CD4-positive, alpha-beta T cell (primary cell): ENCODE results near the gene IGFBP1. TPM values are rescaled to one million over a fixed set of nuclear protein-coding genes. Genes with fewer than 3 reads are reported as not detected.

Experiments
- ATAC-seq: fragments of 200-7000 bp; cut with Tn5 transposase; one replicate; pipeline ENCODE4 v1.10.0; 2022; ENCODE audit warnings: mild to moderate bottlenecking; ENCODE audit not compliant: poor library complexity
- CTCF ChIA-PET: fragments of 350-600 bp; sonication (Branson Sonifier 250); formaldehyde crosslinking; loops from one replicate; lab custom pipeline; 2021; ENCODE audit warnings: antibody characterized with exemption, inconsistent platforms; lab: Charles Lee
- POLR2A ChIA-PET: fragments of 350-600 bp; sonication (Branson Sonifier 250); formaldehyde crosslinking; loops from one replicate; lab custom pipeline; 2021; ENCODE audit warnings: antibody characterized with exemption, inconsistent platforms; lab: Charles Lee
- DNase-seq, 14 experiments: peaks; one replicate each; pipeline ENCODE4 v3.0.0-alpha.2; 2013 to 2020; ENCODE audit warnings: mixed read lengths in 2 of 14
- H3K27ac ChIP-seq, 2 donors: one replicate each; pipeline versions ENCODE4 v1.5.1 to v1.7.0; 2013; ENCODE audit warnings: low read length in 2 of 2, low read depth in 1 of 2, mild to moderate bottlenecking in 1 of 2
- H3K27me3 ChIP-seq, 2 experiments: 1 replicate in 1 of 2; 2 replicates in 1 of 2; pipeline versions ENCODE4 v1.6.1 to v1.7.0; 2013; ENCODE audit warnings: low read length in 2 of 2, control low read depth in 1 of 2, mild to moderate bottlenecking in 1 of 2, moderate library complexity in 1 of 2; ENCODE audit not compliant: insufficient read depth in 2 of 2, control insufficient read depth in 1 of 2
- H3K36me3 ChIP-seq: one replicate; pipeline ENCODE4 v1.6.1; 2013; ENCODE audit warnings: low read length, control low read depth; ENCODE audit not compliant: insufficient read depth
- H3K4me1 ChIP-seq: one replicate; pipeline ENCODE4 v1.6.1; 2013; ENCODE audit warnings: low read length, control low read depth; ENCODE audit not compliant: insufficient read depth
- H3K4me3 ChIP-seq: one replicate; pipeline ENCODE4 v1.5.1; 2013; ENCODE audit warnings: mild to moderate bottlenecking, low read length, moderate library complexity
- H3K9me3 ChIP-seq, 2 experiments: 1 replicate in 1 of 2; 2 replicates in 1 of 2; pipeline versions ENCODE4 v1.6.1 to v1.7.0; 2013; ENCODE audit warnings: low read length in 2 of 2, mild to moderate bottlenecking in 2 of 2, control low read depth in 1 of 2, moderate library complexity in 1 of 2; ENCODE audit not compliant: control insufficient read depth in 1 of 2, insufficient read depth in 1 of 2
- H3K27ac Mint-ChIP-seq: one replicate; pipeline ENCODE4 v1.8.0; 2020; ENCODE audit warnings: mixed read lengths
- H3K27me3 Mint-ChIP-seq: one replicate; pipeline ENCODE4 v1.8.0; 2021; ENCODE audit warnings: mixed read lengths
- H3K36me3 Mint-ChIP-seq: one replicate; pipeline ENCODE4 v1.8.0; 2021; ENCODE audit warnings: low read depth, mixed read lengths
- H3K4me1 Mint-ChIP-seq: one replicate; pipeline ENCODE4 v1.8.0; 2021; ENCODE audit warnings: low read depth, mixed read lengths
- H3K4me3 Mint-ChIP-seq: one replicate; pipeline ENCODE4 v1.8.0; 2020; ENCODE audit warnings: mild to moderate bottlenecking, mixed read lengths
- H3K9me3 Mint-ChIP-seq: one replicate; pipeline ENCODE4 v1.8.0; 2020; ENCODE audit warnings: mixed read lengths
- intact Hi-C, 2 experiments: fragments of 100-400 bp; cut with DNase I in 1 of 2; cut with micrococcal nuclease in 1 of 2; formaldehyde crosslinking; loops; one replicate each; pipeline versions ENCODE4 v1.15.1 to v1.9.0; 2023 to 2025; cut with DNase I, micrococcal nuclease
- total RNA-seq, 174 experiments: library from RNA in 2 of 174; stranded (reverse) in 2 of 174; gene quantifications; one replicate each; pipeline ENCODE4 v1.2.3 and lab custom pipeline; 2021 to 2026
- TF ChIP-seq, protein P1 (sequence below): fragments of 200-600 bp; IDR thresholded peaks from one replicate; pipeline ENCODE4 v1.8.0; 2022; ENCODE audit warnings: antibody characterized with exemption, mild to moderate bottlenecking

Gene IGFBP1
- total RNA-seq, 2 experiments from 2014 or later, result not detected

DNA sequence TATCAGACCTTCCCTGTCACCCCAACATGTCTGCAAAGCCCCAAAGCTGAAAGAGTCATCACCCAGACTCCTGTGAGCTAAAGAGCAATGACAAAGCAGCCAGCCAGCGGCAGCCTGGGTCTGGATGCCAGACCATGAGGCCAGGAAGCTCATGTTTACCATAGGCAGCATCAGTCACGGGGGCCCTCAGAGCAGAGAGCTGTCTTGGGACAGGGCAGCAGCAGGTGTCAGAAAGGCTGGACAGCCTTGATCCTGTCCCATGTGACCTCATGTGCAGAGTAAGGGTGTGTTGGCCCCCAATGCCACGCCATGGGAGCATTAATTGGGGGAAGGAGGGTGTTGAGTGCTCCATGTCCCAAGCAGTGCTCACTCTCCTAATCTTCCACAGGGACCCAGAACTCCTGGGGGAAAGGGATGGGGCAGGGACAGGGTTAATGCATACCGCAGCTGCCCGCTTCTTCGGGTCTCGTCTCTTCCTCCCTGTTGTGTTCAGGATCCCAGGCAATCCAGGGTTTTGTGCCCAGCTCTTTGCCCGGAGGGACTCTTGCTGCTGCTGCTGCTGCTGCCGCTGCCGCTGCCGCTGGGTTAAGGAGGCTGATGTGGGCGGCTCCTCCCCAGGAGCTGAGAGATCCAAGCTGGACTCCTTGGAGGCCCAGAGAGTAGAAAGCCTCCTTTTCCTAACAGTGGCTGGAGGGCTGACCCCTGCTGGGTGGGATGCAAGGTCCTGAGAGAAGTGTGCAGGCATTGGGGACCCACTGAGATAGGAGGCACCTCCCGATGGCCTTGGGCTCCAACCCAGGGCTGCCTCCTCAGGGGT is 22.5 kb upstream of the IGFBP1 start:
- H3K9me3 Mint-ChIP-seq, result no peaks in the 10 kb centered on the region
- H3K27ac ChIP-seq, result no peak overlapping the region
- peaks cover 24% of the 10 kb centered on the region for H3K27me3 Mint-ChIP-seq
- no peaks in the 10 kb centered on the region for H3K4me1 ChIP-seq
- DNase-seq (no peak), ATAC-seq (no peak)
- TF ChIP-seq, protein P1, sequence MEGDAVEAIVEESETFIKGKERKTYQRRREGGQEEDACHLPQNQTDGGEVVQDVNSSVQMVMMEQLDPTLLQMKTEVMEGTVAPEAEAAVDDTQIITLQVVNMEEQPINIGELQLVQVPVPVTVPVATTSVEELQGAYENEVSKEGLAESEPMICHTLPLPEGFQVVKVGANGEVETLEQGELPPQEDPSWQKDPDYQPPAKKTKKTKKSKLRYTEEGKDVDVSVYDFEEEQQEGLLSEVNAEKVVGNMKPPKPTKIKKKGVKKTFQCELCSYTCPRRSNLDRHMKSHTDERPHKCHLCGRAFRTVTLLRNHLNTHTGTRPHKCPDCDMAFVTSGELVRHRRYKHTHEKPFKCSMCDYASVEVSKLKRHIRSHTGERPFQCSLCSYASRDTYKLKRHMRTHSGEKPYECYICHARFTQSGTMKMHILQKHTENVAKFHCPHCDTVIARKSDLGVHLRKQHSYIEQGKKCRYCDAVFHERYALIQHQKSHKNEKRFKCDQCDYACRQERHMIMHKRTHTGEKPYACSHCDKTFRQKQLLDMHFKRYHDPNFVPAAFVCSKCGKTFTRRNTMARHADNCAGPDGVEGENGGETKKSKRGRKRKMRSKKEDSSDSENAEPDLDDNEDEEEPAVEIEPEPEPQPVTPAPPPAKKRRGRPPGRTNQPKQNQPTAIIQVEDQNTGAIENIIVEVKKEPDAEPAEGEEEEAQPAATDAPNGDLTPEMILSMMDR, result no peak
- H3K36me3 ChIP-seq, result no peaks in the 10 kb centered on the region
- no peaks in the 10 kb centered on the region for H3K36me3 Mint-ChIP-seq
- no peak overlapping the region for H3K4me3 ChIP-seq
- peaks cover 5 to 7% of the 10 kb centered on the region in 2 experiments for H3K27me3 ChIP-seq
- H3K4me1 Mint-ChIP-seq, result no peaks in the 10 kb centered on the region
- peaks cover 0 to 7% of the 10 kb centered on the region in 2 experiments for H3K9me3 ChIP-seq
- POLR2A ChIA-PET, result no interaction called here
- no peak overlapping the region for H3K27ac Mint-ChIP-seq
- CTCF ChIA-PET, result no interaction called here
- intact Hi-C loops, result no loop called here
- H3K4me3 Mint-ChIP-seq, result no peak overlapping the region

DNA sequence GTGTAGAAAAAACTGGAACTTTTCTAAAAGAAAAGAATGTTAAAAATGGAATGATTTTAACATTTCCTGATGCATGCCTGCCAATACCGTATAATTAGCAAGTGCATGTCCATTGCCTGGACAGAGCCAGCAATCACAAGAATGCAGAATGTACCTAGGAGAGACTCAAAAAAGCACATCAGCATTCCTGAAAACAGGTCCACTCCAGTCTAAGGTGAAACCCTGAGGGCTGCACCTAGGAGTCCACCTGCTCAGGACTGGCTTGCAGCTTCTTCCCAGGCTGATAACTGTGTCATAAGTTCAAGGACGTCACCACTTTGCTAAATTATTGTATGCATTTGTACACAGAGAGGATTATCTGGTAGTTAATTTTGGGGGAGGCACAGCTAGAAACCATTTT is 20.8 kb upstream of the IGFBP1 start:
- ATAC-seq (no peak), DNase-seq (no peak)
- peaks cover 20% of the 10 kb centered on the region for H3K27me3 Mint-ChIP-seq
- Histone ChIP-seq H3K4me3 (no peak overlapping the region), H3K27me3 (peaks cover 5 to 11% of the 10 kb centered on the region in 2 experiments), H3K9me3 (peaks cover 0 to 7% of the 10 kb centered on the region in 2 experiments), H3K36me3 (no peaks in the 10 kb centered on the region), H3K27ac (no peak overlapping the region), H3K4me1 (no peaks in the 10 kb centered on the region)
- ChIA-PET CTCF (no interaction called here), POLR2A (no interaction called here)
- no peak overlapping the region for H3K4me3 Mint-ChIP-seq
- H3K27ac Mint-ChIP-seq, result no peak overlapping the region
- no peaks in the 10 kb centered on the region for H3K9me3 Mint-ChIP-seq
- no peaks in the 10 kb centered on the region for H3K4me1 Mint-ChIP-seq
- no peaks in the 10 kb centered on the region for H3K36me3 Mint-ChIP-seq
- TF ChIP-seq, protein P1, result no peak
- intact Hi-C loops, result no loop called here

DNA sequence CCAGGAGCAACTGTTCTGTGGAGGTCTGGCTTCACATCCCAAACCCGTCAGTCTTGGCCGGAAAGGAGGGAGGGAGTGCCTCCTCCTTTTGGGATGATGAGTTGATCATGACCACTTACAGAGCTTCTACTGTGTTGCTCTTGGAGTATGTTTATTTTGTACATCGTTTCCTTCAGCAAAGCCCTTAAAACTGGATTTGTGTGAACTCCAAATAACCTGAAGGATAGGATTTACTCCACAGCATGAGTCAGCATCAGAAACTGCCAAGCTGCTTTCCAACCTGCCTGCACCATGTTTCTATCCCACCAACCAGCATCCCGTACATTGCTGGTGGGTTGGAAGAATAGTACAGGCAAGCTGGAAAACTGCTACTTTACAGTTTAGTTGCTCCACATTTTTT is 18.9 kb upstream of the IGFBP1 start:
- no peak overlapping the region for H3K4me3 ChIP-seq
- Mint-ChIP-seq H3K36me3 (no peaks in the 10 kb centered on the region), H3K9me3 (no peaks in the 10 kb centered on the region), H3K27me3 (peaks cover 10% of the 10 kb centered on the region), H3K4me3 (no peak overlapping the region), H3K27ac (no peak overlapping the region), H3K4me1 (no peaks in the 10 kb centered on the region)
- no peak overlapping the region for H3K27ac ChIP-seq
- H3K36me3 ChIP-seq, result no peaks in the 10 kb centered on the region
- ChIA-PET CTCF (no interaction called here), POLR2A (no interaction called here)
- TF ChIP-seq, protein P1, result no peak
- intact Hi-C loops, result no loop called here
- DNase-seq (no peak), ATAC-seq (no peak)
- no peaks in the 10 kb centered on the region for H3K4me1 ChIP-seq
- H3K27me3 ChIP-seq, result peaks cover 5 to 7% of the 10 kb centered on the region in 2 experiments
- H3K9me3 ChIP-seq, result peaks cover 0 to 10% of the 10 kb centered on the region in 2 experiments
